ENCODE measurements around the gene DNASE2.
"Not testable (repeated sequence)": the region's sequence is repeated elsewhere in the genome, so short reads cannot be mapped to it uniquely, and the experiment has no call there.

Gene DNASE2, protein sequence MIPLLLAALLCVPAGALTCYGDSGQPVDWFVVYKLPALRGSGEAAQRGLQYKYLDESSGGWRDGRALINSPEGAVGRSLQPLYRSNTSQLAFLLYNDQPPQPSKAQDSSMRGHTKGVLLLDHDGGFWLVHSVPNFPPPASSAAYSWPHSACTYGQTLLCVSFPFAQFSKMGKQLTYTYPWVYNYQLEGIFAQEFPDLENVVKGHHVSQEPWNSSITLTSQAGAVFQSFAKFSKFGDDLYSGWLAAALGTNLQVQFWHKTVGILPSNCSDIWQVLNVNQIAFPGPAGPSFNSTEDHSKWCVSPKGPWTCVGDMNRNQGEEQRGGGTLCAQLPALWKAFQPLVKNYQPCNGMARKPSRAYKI
- 18.1 to 43.6 reads per million in 2 donors for total RNA-seq

DNA sequence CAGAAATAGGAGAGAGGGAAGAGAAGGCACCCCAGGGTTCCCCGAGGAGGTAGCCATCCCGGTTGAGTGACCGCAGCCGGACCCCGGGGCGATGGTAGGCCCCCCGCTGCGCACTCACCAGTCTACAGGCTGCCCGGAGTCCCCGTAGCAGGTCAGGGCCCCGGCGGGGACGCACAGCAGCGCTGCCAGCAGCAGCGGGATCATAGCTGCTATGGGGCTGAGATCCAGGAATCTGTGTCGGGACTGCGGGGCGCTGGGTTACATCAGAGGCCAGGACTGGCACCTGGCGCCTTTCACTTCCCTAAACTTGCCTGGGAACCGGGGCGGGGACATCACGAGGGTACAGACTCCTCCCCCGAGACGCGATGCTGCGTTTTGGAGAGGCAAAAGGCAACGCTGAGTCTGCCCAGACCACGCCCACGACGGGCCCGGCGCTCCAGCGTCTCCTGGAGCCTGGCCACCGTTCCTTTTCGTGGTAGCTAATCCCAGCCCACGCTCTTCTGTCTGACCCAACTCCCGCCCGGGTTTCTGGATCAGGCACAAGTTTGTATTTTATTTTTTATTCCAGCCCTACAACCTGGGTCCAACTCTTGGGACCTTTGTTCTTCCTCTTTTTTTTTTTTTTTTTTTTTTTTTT lies at the start of gene DNASE2:
Gene DNASE2 (minus strand): TSS at position 278 of the 637 bp plus-strand sequence. CDS start 74 bp downstream, at position 204.
- peak; percentile 78 for DNase-seq

DNA sequence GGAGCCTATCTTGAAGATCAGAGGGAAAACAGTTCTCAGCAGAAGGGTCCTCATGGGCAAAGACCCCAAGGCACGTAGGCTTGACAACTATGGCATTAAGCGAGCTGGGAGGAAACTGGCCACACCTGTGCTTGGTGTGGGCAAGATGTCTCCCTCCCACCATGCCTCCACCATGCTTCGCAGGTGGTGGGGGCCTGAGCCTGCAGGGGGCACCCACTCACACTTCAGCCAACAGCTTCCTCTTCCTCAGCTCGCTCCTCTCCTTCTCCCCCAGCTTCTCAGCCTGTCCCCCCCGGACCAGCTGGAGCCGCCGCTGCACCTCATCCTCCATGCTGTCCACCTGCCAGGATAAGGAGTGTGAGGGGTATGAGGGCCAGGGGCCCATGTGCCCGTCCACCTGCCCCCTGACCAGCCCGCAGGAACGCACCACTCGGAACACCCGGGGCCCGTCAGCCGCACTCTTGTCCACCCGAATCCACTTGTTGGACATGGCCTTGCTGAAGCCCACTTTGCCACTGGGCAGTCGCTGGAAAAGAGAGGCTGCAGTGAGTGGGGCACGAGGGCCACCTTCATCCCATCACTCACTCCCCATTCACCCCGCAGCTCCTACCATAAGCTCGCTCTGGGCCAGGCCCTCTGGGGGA lies 48.9 kb upstream of the DNASE2 start:
- DNase-seq: no peak

DNA sequence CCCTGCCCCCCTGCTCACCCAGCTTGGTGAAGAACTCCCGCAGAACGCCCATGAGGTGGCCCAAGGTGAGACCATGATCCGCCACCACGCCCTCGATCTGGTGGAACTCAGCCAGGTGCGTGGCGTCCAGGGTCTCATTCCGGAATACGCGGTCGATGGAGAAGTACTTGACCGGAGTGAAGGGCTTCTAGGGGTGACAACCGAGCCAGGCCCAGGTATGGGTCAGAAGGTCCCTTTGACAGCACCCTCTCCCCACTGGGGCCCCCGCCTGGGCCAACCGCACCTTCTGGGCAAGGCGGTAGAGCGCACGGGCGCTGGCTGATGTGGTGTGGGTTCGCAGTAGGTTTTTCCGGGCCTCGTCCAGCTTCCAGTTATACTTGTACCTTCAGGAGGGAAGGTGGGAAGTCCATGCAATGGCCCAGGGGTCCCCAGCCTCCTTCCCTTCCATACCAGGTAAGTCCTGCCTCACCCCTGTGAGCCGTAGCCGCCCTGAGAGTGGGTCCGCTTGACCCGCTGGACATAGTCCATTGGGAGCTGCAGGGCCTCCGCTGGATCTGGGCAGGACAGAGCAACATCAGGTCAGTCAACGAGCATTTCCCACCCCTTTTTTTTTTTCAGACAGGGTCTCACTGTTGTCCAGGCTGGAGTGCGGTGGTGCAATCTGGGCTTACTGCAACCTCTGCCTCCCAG lies 43.5 kb upstream of the DNASE2 start:
- no peak for DNase-seq

DNA sequence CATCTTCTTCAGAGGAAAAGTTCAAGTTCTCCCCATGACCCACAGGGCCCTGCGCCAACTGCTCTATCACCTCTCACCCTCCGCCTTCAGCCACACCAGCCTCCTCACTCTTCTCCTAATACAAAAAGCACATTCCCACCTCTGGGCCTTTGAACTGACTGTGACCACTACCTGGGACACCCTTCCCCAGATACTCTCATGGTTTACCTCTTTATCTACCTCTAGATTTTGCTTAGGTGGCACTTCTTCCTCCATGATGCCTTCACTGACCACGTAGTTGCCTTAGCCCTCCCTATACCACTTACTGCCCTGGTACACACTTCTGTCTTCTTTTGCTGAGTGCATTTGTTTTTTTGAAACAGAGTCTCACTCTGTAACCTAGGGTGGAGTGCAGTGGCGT lies 41.7 kb upstream of the DNASE2 start:
- DNase-seq: no peak

DNA sequence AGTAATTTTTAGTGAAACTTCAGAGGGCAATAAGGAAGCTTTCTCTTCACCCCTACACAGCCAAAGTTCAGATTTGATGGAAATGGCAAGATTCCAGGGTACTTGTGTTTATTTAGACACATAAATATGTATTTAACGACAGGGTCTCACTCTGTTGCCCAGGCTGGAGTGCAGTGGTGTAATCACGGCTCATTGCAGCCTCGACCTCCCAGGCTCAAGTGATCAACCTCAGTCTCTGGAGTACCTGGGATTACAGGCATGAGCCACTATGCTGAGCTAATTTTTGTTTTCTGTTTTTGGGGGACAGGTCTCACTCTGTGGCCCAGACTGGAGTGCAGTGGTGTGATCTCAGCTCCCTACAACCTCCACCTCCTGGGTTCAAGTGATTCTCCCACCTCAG lies 39.8 kb upstream of the DNASE2 start:
- DNase-seq: no peak

DNA sequence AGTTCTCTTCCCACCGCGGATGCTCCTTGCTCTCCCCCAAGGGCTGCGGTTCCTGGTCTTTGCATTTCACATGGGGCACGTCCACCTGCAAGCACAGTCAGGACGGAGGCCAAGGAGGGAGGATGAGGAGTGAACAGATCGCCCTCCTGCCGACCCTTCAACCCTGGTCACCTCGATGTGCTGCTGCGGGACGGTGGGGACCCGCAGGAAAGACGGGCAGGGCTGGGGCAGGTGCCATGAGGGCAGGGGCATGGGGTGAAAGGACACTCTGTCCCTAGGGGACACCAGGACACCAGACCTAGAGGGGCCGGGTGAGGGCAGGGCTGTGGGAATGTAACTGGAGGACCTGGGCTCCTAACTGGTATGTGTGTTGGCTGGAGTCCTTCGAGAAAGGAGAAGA lies 37.0 kb upstream of the DNASE2 start:
- DNase-seq: no peak

DNA sequence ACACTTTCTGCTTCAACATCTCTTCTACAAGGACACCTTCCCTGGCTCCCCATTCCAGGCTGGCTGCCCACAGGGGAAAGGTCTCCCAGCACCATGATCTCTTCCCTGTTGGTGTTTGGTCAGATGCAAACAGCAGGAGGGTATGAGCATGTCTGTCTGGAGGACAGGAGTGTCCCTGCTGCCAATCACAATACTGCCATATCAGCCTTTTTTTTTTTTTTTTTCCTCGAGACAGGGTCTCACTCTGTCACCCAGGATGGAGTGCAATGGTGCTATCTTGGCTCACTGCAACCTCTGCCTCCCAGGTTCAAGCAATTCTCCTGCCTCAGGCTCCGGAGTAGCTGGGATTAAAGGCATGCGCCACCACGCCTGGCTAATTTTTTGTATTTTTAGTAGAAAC lies 34.6 kb upstream of the DNASE2 start:
- not testable (repeated sequence) for DNase-seq

DNA sequence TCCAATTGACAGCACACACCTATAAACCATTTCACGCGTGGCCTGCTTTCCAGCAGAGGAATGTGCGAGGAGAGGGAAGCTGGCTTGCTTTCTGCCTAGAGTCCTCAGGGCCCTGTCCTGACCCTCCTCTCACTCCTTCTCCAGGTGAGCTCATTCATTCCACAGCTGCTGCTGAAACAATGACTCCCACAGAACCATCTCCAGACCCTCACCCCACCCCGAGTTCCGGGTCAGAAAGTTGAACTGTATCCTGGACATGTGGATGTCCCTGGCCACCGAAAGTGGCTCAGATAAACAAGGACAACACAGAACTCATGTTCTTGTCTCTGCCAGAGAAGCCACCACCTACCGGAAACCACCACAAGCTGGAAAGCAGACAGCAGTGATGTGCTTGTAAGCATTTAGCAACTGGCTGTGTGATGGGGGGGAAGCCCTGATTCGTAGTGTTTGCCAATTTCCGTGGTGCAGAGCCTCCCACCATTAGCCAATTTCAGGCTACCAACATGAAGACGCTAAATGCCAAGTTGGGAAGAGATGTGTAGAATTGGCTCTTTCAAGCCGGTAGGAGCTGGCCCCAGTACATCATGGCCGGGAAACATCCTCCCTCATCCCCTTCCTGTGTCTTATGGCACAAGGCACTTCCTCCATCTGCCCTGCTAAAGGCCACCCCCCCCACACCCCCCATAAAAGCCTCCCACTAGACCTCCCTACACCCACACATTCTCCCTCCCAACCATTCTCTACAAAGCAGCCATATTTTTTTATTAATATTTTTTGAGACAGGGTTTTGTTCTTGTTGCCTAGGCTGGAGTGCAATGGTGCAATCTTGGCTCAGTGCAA lies 32.8 kb upstream of the DNASE2 start:
- DNase-seq: peak; percentile 22

DNA sequence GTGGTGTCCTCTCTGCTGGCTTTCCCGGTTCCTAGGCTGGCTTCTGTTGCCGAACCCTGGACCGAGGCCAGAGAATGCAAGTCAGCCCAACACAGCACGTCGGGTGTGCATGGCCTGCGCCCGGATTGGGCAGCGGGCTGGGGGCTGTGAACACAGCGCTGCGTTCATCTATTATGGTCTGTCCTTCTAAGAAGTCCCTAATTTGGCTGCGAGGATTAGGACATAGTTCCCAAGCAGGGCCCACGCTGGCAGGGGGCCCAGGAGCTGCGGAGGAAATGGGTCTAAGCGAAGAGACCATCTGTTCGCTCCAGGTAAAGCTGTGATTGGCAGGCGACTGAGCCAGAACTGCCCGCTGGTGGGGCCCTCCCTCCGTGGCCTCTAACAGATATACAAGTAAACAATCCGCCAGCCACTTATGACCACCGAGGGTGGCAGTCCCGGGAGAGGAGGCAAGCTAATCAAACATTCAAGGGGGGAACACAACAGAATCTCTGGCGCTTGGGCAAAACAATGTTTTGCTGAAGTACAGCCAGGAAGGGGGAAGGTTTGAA lies 31.8 kb upstream of the DNASE2 start:
- no peak for DNase-seq

DNA sequence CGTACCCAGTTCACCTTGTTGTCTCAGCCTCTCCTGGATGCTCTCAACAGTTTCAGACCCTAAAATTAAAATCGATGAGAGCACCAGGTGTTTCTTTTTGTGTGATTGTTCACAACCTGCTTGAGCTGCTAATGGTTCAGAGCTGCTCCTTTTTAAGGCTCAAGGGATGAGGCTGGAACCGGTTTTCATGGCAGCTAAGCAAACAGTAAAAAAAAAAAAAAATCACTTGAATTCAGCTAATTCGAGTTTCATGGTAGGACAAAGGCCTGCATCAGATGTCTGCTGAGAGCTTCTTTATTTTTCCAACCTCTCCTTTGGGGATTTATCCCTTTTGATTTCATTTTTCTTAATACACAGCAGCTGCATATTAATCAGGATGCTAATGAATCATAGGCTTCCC lies 31.3 kb upstream of the DNASE2 start:
- no peak for DNase-seq

DNA sequence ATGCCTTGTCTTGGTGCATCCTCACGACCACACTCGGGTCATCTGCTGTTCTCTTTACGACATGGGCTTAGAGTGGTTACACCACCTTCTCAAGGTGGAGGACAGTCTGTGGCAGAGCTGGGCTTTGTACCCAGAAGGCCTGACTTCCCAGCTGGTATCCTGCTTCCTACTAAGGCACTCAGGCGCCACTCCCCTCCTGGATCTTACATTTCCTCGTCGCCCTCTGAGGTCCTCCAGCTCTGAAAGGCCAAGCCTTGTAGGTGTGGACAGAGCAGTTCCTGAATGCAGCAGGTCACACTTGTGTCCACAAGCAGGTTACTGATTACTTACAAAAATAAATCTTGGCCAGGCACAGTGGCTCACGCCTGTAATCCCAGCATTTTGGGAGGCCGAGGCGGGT lies 25.9 kb upstream of the DNASE2 start:
- DNase-seq: no peak

DNA sequence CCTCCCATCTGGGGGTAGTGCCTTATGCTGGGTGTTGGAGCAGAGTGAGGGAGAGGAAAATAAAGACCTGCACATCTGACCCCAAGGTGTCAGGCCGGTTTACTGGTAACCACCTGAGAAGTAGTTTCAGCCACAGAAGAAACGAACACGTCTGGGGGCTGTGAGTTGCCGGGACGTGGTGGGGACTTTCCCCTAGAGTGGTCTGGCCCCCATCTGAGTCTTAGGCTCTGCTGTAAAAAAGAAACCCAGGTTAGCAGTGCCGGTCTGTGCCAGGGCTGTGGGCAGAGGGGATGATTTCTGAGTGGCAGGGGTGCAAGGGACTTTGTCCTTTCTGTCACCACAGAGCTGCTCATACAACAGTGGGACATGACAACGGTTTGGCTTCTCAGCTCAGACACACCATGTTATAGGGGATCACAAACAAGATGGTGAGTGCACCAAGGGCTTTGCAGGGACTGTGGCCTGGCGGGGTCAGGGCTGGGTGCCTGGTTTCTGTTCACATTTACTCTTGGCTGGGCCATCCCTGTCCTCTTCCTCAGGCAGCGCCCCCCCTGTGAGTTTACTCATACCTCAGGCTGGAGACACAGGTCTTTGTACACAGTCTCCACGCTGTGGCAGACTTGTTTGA lies 18.8 kb upstream of the DNASE2 start:
- no peak for DNase-seq

DNA sequence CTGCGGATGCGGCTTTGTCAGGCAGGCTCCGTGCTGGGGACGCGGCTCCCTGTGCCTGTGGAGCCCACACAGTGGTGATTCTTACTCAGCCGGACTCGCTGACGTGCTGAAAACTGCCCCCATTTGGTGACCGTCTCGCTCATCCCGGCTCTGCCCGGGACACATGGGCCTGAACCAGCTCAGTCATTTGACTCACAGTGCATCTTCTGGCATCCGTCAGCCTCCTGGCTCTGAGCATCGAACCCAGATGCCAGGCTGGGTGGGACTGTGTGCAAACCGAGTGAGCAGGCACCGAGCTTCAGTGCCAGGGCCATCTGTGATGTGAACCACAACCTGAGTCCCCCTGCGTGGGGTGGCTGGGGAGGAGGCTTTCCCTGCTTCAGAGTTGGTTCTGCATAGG lies 15.2 kb upstream of the DNASE2 start:
- no peak for DNase-seq

DNA sequence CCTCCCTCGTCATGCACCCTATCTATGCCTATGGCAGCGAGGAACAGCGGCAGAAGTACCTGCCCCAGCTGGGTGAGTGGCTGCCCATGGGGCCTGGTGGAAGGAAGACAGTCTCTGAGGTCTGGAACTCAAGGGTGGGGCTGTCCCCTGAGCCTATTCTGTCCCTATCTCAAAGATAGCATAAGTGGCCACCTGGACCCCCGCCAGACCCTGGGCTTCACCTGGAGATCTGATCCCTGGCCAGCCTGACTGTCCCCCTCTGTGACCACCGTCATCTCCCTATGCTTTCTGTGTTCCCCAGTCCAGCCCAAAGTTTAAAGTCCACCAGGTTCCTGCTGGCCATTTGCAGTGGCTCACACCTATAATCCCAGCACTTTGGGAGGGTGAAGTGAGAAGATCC lies 12.3 kb upstream of the DNASE2 start:
- no peak for DNase-seq

DNA sequence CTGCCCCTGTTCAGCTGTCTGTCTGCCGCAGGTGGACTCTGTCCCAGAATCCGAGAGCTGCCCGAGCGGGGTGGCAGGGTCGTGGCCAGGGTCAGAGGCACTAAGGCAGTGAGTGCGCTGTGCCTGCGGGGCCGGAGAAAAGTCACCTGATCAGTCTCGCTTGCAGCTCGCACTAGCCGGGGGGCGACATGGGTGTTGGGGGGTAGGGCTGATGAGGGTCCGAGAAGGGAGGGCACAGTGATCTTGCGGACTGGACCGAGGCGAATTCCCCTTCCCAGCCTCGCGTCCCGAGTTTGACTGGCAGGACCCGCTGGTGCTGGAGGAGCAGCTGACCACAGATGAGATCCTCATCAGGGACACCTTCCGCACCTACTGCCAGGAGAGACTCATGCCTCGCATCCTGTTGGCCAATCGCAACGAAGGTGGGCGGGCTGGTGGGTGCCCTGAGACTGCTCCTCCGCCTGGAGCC lies 10.3 kb upstream of the DNASE2 start:
- DNase-seq: no peak

DNA sequence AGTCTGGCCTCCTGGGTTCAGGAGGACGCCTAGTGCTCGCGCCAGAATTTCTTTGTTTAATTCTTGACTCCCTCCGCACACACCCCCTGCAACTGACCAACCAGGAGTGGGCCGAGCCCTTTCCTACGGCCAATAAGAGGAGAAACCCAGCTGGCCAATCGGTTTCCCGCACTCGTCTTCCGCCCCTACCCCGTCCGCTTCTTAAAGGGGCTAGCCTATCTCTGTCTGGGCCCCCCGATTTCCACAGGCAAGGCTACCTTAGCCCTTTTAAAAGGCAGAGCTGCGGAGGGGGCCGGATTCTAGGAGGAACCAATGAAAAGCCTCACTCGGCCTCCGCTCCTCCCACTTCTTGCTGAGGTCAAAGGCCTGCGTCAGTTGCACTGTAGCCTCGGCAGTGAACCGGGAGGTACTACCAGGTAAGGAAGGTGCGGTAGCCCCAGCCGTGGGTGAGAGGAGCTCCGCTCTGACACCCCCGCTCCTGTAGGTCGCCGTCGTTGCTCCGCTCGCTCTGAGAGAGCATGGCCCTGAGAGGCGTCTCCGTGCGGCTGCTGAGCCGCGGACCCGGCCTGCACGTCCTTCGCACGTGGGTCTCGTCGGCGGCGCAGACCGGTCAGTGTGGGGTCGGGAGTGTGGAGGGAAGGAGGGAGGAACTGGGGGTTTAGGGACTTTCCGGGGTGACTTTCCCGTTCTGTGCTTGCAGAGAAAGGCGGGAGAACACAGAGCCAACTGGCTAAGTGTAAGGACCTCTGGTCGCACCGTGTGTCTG lies 9.7 kb upstream of the DNASE2 start, which contains the start of gene GCDH:
Gene GCDH (plus strand): TSS at position 374 of the 766 bp plus-strand sequence. CDS start 145 bp downstream, at position 519.
- DNase-seq: peak; percentile 92

DNA sequence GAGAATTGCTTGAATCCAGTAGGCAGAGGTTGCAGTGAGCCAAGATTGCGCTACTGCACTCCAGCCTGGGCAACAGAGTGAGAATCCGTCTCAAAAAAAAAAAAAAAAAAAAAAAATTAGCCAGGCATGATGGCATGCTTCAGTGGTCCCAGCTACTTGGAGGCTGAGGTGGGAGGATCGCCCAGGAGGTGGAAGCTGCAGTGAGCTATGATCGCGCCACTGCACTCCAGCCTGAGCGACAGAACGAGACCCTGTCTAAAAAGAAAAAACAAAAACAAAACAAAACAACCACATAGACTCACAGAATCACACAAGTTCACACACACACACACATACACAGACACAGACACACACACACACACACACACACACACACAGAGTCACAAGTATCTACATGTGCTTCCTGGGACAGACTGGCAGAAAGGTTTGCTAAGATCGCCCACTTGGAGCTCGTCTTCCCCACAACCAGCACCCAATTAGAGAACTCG lies 9.1 kb upstream of the DNASE2 start:
- DNase-seq: not testable (repeated sequence)

DNA sequence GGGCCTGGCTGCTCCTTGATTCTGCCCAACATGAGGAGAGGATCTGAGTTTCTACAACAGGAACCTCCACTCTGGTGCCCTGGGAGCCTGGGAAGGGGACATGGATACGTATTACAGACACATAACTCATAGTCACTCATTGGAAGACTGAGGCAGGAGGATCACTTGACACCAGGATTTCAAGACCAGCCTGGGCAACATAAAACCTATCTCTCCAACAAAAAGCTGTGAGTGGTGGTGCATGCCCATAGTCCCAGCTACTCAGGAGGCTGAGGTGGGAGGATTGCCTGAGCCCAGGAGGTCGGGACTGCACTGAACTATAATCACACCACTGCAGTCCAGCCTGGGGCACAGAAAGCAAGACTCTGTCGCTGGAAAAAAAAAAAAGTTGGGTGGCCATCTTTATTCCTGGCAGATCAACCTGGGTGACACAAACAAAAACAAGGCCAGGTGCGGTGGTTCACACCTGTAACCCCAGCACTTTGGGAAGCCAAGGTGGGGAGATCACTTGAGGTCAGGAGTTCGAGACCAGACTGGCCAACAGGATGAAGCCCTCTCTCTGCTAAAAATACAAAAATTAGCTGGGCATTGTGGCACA lies 6.9 kb upstream of the DNASE2 start:
- DNase-seq: no peak

DNA sequence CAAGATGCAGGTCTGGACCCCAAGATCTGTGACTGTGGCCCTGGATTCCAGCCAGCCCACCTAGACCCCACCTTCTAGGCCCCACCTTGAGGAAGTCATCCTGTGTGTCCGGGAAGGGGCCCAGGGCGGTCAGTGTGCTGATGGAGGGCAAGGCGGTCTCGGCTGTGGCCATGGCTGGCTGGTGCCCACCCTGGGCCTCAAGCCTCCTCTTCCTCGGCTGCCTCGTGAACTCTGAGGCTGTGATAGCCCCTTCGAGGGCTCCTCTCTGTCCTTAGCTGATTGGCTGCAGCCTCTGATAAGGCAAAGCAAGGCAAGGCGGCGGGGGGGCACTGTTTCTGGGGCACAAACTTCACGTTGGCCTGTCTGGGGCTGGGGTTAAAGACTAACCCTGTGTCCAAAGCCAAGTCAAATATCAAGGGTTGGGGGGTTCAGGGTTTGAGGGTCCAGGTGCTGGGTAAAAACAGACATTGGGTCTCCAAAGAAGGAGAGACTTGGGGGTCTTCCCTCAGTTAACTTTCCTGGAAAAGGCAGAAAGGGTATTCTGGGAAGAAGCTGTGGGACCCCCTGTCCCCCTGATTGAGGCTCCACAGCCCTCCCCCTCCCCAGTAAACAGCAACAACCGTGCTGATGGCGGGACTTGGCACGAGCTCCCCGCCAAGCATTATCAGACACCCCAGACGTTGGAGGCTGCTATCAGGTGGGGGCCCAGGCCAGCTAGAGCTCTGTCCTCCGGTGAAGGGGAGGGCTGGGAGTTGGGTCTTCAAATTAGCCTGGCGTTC lies 5.9 kb upstream of the DNASE2 start, which contains the start of gene KLF1:
Gene KLF1 (minus strand): TSS at position 233 of the 779 bp plus-strand sequence. CDS start 61 bp downstream, at position 172.
- DNase-seq: no peak
